Retina (tissue), 1 donor: ENCODE results near the gene RCN1.
"Not testable (repeated sequence)": the region's sequence is repeated elsewhere in the genome, so short reads cannot be mapped to it uniquely, and the experiment has no call there.

ENCODE experiments used
- DNase-seq: peaks from one replicate; pipeline ENCODE4 v3.0.0-alpha.2; 2016

Gene RCN1

DNA sequence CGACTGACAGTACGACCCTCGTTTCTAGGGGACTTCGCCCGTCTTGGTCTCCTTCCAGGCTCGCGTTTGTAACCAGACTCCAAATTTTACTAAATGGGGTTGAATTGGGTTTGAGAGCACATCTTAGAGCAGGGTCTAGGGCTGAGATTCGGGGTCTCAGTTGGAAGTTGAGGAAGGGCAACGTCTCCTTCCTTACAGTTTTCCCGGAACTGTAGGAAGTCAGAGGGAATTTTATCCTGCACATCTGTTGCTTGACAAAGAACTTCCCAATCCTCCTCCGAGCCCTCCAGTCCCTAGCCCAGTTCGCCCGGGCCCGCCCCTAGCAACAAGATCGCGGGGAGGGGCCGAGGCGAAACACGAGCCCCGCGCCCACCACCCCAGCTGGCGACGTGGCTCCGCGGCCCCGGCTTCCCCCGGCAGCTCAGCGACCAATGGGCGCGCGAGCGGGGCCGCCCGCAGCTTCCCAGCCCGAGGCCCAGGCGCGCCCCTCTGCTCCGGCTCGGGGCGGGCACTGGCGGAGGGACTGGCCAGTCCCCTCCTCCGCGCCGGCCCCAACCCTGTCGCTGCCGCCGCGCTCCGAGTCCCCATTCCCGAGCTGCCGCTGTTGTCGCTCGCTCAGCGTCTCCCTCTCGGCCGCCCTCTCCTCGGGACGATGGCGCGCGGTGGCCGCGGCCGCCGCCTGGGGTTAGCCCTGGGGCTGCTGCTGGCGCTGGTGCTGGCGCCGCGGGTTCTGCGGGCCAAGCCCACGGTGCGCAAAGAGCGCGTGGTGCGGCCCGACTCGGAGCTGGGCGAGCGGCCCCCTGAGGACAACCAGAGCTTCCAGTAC is at the start of gene RCN1:
RCN1 (plus strand) TSS at position 530 of the 826 bp plus-strand sequence; CDS start at position 653, 123 bp downstream.
- peak; percentile 94 for DNase-seq

GRCh38 chr11:32043737-32044136 is 47.1 kb upstream of the RCN1 start:
- DNase-seq: no peak

GRCh38 chr11:32044158-32044863 is 46.6 kb upstream of the RCN1 start:
- DNase-seq: peak; percentile 17

GRCh38 chr11:32045456-32045855 is 45.4 kb upstream of the RCN1 start:
- no peak for DNase-seq

GRCh38 chr11:32050264-32050663 is 40.6 kb upstream of the RCN1 start:
- DNase-seq: no peak

GRCh38 chr11:32052215-32052614 is 38.7 kb upstream of the RCN1 start:
- DNase-seq: peak; percentile 77

DNA sequence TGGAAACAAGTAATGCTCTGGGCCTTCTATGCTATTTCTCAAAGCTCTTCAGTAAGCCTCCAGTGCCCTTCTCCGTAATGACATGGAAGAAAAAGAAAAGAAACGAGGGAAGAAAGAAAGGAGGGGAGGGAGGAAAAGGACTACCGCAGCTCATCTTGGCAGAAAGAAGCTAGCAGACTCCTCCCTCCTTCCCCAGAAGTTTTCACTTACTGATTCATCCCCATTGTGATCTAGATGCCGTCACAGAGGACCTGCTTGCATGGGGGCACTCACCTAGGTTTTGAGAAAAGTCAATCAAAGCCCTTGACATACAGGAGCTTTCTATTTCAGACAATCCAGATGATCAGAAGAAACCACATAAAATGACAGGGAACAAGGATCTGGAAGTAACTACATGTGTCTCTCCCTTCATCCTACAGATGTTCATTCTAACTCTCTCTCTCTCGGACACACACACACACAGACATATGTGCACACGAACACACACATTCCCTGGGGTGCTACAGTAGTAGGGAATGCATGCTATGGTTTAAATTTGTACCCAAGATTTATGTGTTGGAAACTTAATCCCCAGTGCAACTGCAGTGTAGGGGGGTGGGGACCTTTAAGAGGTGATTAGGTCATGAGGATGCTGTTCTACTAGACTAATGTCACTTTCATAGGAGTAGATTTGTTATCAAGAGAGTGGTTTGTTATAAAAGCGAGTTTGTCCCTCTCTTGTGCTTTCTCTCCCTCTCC is 37.6 kb upstream of the RCN1 start:
- DNase-seq: peak; percentile 12

DNA sequence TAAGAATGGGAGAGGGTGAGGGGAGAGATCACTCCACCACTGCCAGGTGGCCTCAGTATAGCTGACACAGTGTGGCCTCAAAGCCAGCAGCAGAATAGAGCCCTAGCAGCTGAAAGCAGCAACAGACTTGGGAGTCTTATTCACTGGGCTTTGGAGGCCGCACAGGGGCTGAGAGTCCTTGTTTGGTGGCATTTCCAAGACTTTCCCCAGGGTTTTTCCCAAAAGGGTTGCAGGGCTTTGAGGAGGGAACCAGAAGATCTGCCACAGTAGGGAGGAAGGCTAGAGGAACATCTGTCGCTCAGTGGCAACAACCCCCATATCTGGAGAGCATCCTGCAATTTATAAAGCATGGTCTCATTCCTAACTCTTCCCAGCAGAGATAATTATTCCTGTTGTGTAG is 35.0 kb upstream of the RCN1 start:
- DNase-seq: no peak

- DNase-seq: no peak
Observed at GRCh38 chr11:32056438-32056837, 34.4 kb upstream of the RCN1 start.

DNA sequence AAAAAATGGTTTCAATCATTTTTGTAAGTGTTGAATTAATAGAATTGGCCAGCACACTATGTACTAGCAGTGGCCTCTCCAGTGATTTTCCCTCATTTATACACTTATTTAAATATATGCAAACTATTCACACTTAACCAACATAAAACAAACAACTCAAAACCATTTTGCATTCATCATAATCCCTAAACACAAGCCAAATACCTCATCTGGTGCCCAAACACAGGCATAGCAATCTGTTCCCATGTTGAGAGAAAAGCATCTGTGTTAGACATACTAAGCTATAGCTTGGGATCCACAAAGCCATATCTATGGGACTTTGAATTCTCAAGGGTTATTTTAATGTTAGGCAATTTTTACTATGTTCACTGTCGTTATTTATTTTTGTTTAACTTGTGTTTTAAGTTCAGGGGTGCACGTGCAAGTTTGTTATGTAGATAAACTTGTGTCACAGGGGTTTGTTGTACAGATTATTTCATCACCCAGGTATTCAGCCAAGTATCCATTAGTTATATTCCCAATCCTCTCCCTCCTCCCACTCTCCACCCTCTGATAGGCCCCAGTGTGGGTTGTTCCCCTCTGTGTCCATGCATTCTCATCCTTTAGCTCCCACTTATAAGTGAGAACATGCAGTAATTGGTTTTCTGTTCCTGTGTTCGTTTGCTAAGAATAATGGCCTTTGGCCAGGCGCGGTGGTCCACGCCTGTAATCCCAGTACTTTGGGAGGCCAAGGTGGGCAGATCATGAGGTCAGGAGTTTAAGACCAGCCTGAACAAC is 31.0 kb upstream of the RCN1 start:
- no peak for DNase-seq

GRCh38 chr11:32062540-32062939 is 28.3 kb upstream of the RCN1 start:
- DNase-seq: no peak

- not testable (repeated sequence) for DNase-seq
Observed at GRCh38 chr11:32063031-32063430, 27.8 kb upstream of the RCN1 start.

- no peak for DNase-seq
Observed at GRCh38 chr11:32065865-32066629, 24.8 kb upstream of the RCN1 start.

DNA sequence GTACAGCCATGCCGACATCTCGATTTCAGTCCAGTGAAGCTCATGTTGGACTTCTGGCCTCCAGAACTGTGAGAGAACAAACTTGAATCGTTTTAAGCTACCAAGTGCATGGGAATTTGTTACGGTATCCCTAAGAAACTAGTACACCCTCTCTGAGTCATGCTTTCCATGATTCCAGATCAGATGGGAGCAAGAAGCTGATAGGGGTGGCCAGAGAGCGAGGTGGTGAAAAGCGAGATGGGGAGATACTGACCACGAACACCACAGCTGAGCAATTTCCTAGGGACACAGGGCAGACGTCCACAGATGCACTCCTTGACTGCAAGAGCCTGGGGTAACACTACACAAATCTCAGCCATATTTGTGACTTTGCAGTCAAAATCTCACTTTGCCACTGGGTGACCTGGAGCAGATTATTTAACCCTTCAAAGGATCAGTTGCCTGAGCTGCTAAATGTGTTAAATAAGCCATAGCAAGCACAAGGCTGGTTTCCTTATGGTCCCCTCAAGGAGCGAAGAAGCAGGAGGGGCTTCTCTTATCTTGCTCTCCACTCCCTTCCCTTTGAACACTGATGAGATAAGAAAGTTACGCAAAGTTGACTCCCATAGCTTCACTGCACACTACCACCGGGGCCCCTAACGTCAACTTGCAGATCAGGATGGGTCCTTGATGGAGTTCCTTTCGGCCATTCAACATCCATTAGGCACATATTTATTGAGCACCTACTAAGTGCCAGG is 22.6 kb upstream of the RCN1 start:
- DNase-seq: no peak

- DNase-seq: no peak
Observed at GRCh38 chr11:32069361-32070058, 21.4 kb upstream of the RCN1 start.

DNA sequence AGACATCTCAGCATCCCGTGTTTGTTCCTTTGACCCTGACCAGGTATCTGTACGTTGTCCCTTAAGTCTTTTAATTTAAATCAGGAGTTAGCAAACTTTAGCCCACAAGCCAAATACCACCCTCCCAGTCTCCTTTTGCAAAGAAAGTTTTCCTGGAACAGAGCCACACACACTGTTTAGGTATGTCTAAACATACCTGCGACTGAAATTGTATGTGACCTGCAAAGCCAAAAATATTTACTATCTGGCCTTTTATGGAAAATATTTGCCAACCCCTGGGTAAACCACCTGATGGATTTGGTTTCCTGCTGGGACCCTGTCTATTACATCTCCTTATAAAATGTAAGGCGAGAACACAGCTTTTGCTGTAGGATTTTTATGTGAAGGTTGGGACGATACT is 20.2 kb upstream of the RCN1 start:
- no peak for DNase-seq

DNA sequence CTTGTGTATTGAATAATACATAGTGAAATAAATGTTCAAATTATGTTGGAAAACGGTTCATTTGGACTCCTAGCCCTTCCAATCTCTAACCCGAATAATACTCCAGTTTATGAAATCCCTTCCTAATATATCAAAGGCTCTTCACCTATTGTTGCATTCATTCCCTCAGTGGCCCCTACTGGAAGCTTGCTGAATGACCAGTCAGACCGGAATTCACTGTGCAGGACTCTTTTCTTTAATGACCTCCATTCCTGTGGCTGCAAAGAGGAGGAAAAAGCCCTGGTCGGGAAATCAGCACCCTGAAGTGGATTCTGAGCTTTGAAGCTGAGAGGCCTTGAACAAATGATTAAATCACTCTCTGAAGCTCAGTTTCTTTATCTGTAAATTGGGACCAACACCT is 19.1 kb upstream of the RCN1 start:
- DNase-seq: no peak

DNA sequence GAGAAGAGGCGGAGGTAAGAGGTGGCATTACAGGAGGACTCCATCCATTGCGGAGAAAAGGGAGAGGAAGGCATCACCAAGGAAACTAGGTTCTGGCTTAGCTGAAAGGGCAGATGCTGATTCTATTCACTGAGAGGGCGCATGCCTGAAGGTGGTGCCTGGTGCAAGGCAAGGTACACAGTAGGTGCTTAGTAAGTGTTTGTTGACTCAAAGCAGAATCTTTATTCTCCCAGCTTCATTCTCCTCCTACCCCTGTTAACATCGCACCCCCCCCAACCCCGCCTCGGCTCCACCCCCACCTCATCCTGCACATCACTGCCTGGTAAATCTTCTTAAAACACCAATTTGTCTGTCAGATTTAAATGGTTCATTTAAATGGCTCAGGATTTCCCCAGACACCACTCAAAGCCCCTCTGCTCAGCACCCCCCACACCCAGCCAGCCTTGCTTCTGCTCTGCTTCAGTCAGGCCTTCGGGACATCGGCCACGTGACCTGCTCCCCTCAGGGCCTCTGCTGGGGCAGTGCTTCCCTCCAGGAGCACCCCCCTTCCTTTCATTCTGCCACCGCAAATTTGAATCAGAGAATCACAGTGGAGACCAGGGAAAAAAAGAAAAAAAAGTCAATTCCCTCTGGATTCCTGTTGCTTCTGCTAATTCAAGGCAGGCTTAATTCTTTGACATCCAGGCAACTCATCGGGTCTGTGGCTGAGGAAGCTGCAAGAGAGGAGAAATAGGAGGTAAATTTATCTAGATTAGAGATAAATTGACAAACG is 17.8 kb upstream of the RCN1 start:
- DNase-seq: peak; percentile 86

- no peak for DNase-seq
Observed at GRCh38 chr11:32073644-32074026, 17.2 kb upstream of the RCN1 start.

GRCh38 chr11:32079553-32079952 is 11.3 kb upstream of the RCN1 start:
- no peak for DNase-seq
